GM18867 (cell line): ENCODE results near the gene LAMP1.
"Not testable (repeated sequence)": the region's sequence is repeated elsewhere in the genome, so short reads cannot be mapped to it uniquely, and the experiment has no call there.

ENCODE experiments used
- ATAC-seq: cut with Tn5 transposase; IDR thresholded peaks from one replicate; pipeline ENCODE4 v1.9.1; 2021; ENCODE audit warnings: mild to moderate bottlenecking, moderate library complexity; ENCODE audit not compliant: unreplicated experiment

Gene LAMP1

GRCh38 chr13:113295776-113296175 is 1.3 kb upstream of the LAMP1 start:
- ATAC-seq: no peak

GRCh38 chr13:113297370-113298042 is 467 bp downstream of the LAMP1 start:
- peak; percentile 42 for ATAC-seq

- no peak for ATAC-seq
These were observed 1.3 kb downstream of the LAMP1 start for GRCh38 chr13:113298043-113298945.

GRCh38 chr13:113299951-113300350 is 2.9 kb downstream of the LAMP1 start:
- ATAC-seq: no peak

- ATAC-seq: no peak
These were observed 5.9 kb downstream of the LAMP1 start for GRCh38 chr13:113302986-113303385.

- no peak for ATAC-seq
These were observed 7.1 kb downstream of the LAMP1 start for GRCh38 chr13:113304121-113304520.

GRCh38 chr13:113305208-113305607 is 8.2 kb downstream of the LAMP1 start:
- no peak for ATAC-seq

GRCh38 chr13:113307491-113307890 is 10.5 kb downstream of the LAMP1 start:
- ATAC-seq: no peak

GRCh38 chr13:113309473-113309872 is 12.4 kb downstream of the LAMP1 start:
- no peak for ATAC-seq

- not testable (repeated sequence) for ATAC-seq
These were observed 17.1 kb downstream of the LAMP1 start for GRCh38 chr13:113314112-113314511.

GRCh38 chr13:113314895-113315470 is 17.9 kb downstream of the LAMP1 start:
- ATAC-seq: not testable (repeated sequence)

GRCh38 chr13:113315992-113316391 is 19.0 kb downstream of the LAMP1 start:
- no peak for ATAC-seq

GRCh38 chr13:113317031-113317430 is 20.0 kb downstream of the LAMP1 start:
- ATAC-seq: no peak

- ATAC-seq: no peak
These were observed 21.9 kb downstream of the LAMP1 start for GRCh38 chr13:113318956-113319355.

GRCh38 chr13:113319371-113319770 is 22.3 kb downstream of the LAMP1 start:
- ATAC-seq: no peak

GRCh38 chr13:113320226-113320875 is 23.3 kb downstream of the LAMP1 start:
- no peak for ATAC-seq

GRCh38 chr13:113321546-113321945 is 24.5 kb downstream of the LAMP1 start:
- ATAC-seq: no peak

GRCh38 chr13:113322043-113322461 is 25.0 kb downstream of the LAMP1 start:
- ATAC-seq: no peak

- no peak for ATAC-seq
These were observed 26.0 kb downstream of the LAMP1 start for GRCh38 chr13:113322890-113323651.

- no peak for ATAC-seq
These were observed 26.8 kb downstream of the LAMP1 start for GRCh38 chr13:113323869-113324268.
